Thoracic aorta (tissue), 2 donors: ENCODE data around the gene IFT81. TPM values are rescaled to one million over a fixed set of nuclear protein-coding genes. Genes with fewer than 3 reads are reported as not detected.
A peak's percentile ranks its signal among the peaks of the same experiment; 100 is the strongest.

Source experiments
- ATAC-seq: fragments of 150-250 bp; one replicate; pipeline ENCODE4 v1.8.0; 2017; ENCODE audit warnings: low read depth; ENCODE audit not compliant: insufficient number of reproducible peaks, low FRiP score
- DNase-seq: peaks from one replicate; pipeline ENCODE4 v3.0.0-alpha.2; 2020; ENCODE audit warnings: low spot score
- H3K27ac ChIP-seq, 2 donors: fragments of 200-600 bp; sonication (generic); 1 replicate in 1 of 2; 2 replicates in 1 of 2; pipeline ENCODE4 v1.5.1; 2016; ENCODE audit warnings: mild to moderate bottlenecking in 2 of 2, moderate library complexity in 2 of 2
- H3K27me3 ChIP-seq: fragments of 200-600 bp; sonication (generic); replicated peaks from 2 replicates; pipeline ENCODE4 v1.6.0; 2016; ENCODE audit warnings: mild to moderate bottlenecking; ENCODE audit not compliant: insufficient read depth
- H3K36me3 ChIP-seq: fragments of 200-600 bp; sonication (generic); one replicate; pipeline ENCODE4 v1.5.1; 2016
- H3K4me1 ChIP-seq, 2 donors: fragments of 200-600 bp; sonication (generic); 1 replicate in 1 of 2; 2 replicates in 1 of 2; pipeline versions ENCODE4 v1.5.1 to v1.6.0; 2016; ENCODE audit warnings: low read depth in 2 of 2, mild to moderate bottlenecking in 1 of 2; ENCODE audit not compliant: control insufficient read depth in 1 of 2
- H3K4me3 ChIP-seq: fragments of 200-600 bp; sonication (generic); 2 replicates; pipeline ENCODE4 v1.5.1; 2016; ENCODE audit warnings: mild to moderate bottlenecking
- H3K9me3 ChIP-seq: fragments of 200-600 bp; sonication (generic); 2 replicates; pipeline ENCODE4 v1.5.1; 2016
- total RNA-seq, 2 donors: library from RNA; depleted of rRNA; stranded (reverse); fragments of >200 nt; gene quantifications; one replicate each; pipeline versions ENCODE4 v1.1.0 to v1.2.3, GENCODE V29; 2016
- TF ChIP-seq, protein P1 (sequence below): fragments of 200-600 bp; sonication (generic); IDR thresholded peaks from one replicate; pipeline ENCODE4 v1.5.1; 2019; ENCODE audit warnings: antibody characterized with exemption

Gene IFT81
- total RNA-seq, 2 donors from 2014 or later, result 9.3 to 17.4 TPM

GRCh38 chr12:110157539-110157938 is 33.4 kb downstream of the IFT81 start:
- Histone ChIP-seq H3K36me3 (peaks cover 16% of the 10 kb centered on the region), H3K4me1 (peaks cover 0 to 11% of the 10 kb centered on the region in 2 donors), H3K9me3 (peaks cover 10% of the 10 kb centered on the region), H3K27ac (no peak overlapping the region), H3K4me3 (no peak overlapping the region), H3K27me3 (no peaks in the 10 kb centered on the region)
- no peak for ATAC-seq
- TF ChIP-seq, protein P1, sequence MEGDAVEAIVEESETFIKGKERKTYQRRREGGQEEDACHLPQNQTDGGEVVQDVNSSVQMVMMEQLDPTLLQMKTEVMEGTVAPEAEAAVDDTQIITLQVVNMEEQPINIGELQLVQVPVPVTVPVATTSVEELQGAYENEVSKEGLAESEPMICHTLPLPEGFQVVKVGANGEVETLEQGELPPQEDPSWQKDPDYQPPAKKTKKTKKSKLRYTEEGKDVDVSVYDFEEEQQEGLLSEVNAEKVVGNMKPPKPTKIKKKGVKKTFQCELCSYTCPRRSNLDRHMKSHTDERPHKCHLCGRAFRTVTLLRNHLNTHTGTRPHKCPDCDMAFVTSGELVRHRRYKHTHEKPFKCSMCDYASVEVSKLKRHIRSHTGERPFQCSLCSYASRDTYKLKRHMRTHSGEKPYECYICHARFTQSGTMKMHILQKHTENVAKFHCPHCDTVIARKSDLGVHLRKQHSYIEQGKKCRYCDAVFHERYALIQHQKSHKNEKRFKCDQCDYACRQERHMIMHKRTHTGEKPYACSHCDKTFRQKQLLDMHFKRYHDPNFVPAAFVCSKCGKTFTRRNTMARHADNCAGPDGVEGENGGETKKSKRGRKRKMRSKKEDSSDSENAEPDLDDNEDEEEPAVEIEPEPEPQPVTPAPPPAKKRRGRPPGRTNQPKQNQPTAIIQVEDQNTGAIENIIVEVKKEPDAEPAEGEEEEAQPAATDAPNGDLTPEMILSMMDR, result no peak
- no peak for DNase-seq

DNA sequence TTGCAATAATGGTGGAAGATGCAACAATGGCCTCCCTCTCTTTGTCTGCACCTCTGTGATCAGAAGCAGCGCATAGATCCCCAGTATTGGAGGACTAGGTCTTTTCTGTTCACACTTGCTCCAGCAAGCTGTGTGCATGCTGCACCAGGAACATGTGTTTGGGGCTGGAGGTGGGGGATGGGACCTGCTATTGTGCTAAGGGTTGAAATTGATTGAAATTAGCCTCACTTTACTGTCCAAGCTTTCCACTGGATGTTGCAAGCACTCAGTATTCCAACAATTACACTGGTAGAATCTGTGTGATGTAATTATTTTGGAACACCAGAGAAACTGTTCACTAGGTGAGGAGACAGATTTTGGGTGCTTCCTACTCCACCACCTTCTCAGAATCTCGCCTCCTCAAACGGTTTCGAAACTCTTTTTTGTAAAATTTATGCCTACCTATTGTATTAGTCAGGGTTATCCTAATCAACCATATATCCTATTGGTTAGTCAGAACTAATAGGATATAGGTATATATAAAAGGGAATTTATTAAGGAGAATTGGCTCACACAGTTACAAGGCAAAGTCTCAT is 35.6 kb downstream of the IFT81 start:
- Histone ChIP-seq H3K27ac (no peak overlapping the region), H3K27me3 (no peaks in the 10 kb centered on the region), H3K36me3 (peaks cover 16% of the 10 kb centered on the region), H3K4me3 (no peak overlapping the region), H3K4me1 (peaks cover 0 to 11% of the 10 kb centered on the region in 2 donors), H3K9me3 (peaks cover 10% of the 10 kb centered on the region)
- TF ChIP-seq, protein P1, result no peak
- DNase-seq (no peak), ATAC-seq (no peak)

GRCh38 chr12:110165540-110166159 is 41.5 kb downstream of the IFT81 start:
- ATAC-seq (no peak), DNase-seq (no peak)
- TF ChIP-seq, protein P1, result no peak
- Histone ChIP-seq H3K9me3 (no peaks in the 10 kb centered on the region), H3K4me3 (no peak overlapping the region), H3K27ac (no peak overlapping the region), H3K4me1 (peaks cover 0 to 5% of the 10 kb centered on the region in 2 donors), H3K27me3 (no peaks in the 10 kb centered on the region), H3K36me3 (peaks cover 3% of the 10 kb centered on the region)

- TF ChIP-seq, protein P1, result no peak
- Histone ChIP-seq H3K9me3 (no peaks in the 10 kb centered on the region), H3K4me3 (no peak overlapping the region), H3K4me1 (peaks cover 0 to 20% of the 10 kb centered on the region in 2 donors), H3K27ac (no peak overlapping the region), H3K36me3 (no peaks in the 10 kb centered on the region), H3K27me3 (no peaks in the 10 kb centered on the region)
- no peak for ATAC-seq
- no peak for DNase-seq
These were observed 44.7 kb downstream of the IFT81 start for GRCh38 chr12:110168732-110169455.

DNA sequence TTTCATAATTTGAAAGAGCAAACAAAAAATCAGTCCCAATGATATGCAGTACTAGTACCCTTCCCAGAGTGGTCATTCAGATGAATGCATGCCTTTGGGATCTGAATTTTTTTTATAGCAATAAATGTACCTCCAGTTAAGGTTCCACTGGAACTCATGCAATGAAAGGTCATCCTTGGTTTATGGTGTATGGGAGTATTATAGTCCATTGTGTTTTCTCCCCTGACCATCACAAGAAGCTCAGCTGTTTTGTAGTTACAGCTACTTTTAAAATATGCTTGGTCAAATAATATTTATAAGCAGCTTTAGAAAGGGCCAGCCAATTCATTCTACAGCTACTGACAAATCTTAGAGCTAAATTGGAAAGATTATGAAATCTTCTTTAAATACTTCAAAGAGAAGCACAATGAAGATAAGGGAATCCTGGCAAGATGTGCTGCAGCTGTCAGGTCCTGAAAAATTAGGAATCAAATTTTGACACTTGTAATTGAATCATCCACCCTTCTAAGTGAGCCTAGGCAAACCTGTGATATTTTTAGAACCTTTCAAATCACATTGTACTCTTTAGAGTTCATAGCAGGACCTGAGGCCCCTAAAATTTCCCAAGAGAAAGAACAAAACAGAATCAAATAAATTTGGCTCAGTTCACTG is 46.5 kb downstream of the IFT81 start:
- Histone ChIP-seq H3K36me3 (no peaks in the 10 kb centered on the region), H3K27me3 (no peaks in the 10 kb centered on the region), H3K27ac (peak overlapping the region; percentile 12 to 70), H3K4me1 (peaks cover 0 to 20% of the 10 kb centered on the region in 2 donors), H3K9me3 (no peaks in the 10 kb centered on the region), H3K4me3 (no peak overlapping the region)
- DNase-seq (no peak), ATAC-seq (no peak)
- TF ChIP-seq, protein P1, result no peak
